ENCODE results near the gene MRPS18A. TPM values are rescaled to one million over a fixed set of nuclear protein-coding genes. Genes with fewer than 3 reads are reported as not detected.
A peak's percentile ranks its signal among the peaks of the same experiment; 100 is the strongest.
"Not testable (repeated sequence)": the region's sequence is repeated elsewhere in the genome, so short reads cannot be mapped to it uniquely, and the experiment has no call there.

Gene MRPS18A
- total RNA-seq, 1 experiment from 2014 or later: 54.1 TPM

GRCh38 chr6:43639984-43640800 lies 47.4 kb downstream of the MRPS18A start:
- no peak for DNase-seq (ENCODE audit: extremely low read depth, low read depth)

- no peak for DNase-seq (ENCODE audit: extremely low read depth, low read depth)
Observed at GRCh38 chr6:43636308-43636659, 51.3 kb downstream of the MRPS18A start.

GRCh38 chr6:43635387-43636307 lies 51.9 kb downstream of the MRPS18A start, which contains the start of gene MAD2L1BP:
MAD2L1BP (plus strand) TSS chr6:43635840; CDS start chr6:43635876, 36 bp downstream.
- peak; percentile 53 for DNase-seq (ENCODE audit: extremely low read depth, low read depth)

GRCh38 chr6:43634702-43635303 lies 52.8 kb downstream of the MRPS18A start:
- no peak for DNase-seq (ENCODE audit: extremely low read depth, low read depth)

GRCh38 chr6:43633002-43633401 lies 54.6 kb downstream of the MRPS18A start:
- DNase-seq (ENCODE audit: extremely low read depth, low read depth): not testable (repeated sequence)

GRCh38 chr6:43630980-43631619 lies 56.5 kb downstream of the MRPS18A start:
- no peak for DNase-seq (ENCODE audit: extremely low read depth, low read depth)

GRCh38 chr6:43629505-43630300 lies 57.9 kb downstream of the MRPS18A start:
- peak; percentile 95 for DNase-seq (ENCODE audit: extremely low read depth, low read depth)

GRCh38 chr6:43629104-43629504 lies 58.5 kb downstream of the MRPS18A start, which contains the start of gene GTPBP2:
GTPBP2 (minus strand) TSS chr6:43629264; CDS start chr6:43629162, 102 bp downstream.
- DNase-seq (ENCODE audit: extremely low read depth, low read depth): peak; percentile 97

GRCh38 chr6:43628393-43629103 lies 59.0 kb downstream of the MRPS18A start:
- DNase-seq (ENCODE audit: extremely low read depth, low read depth): no peak

- peak; percentile 95 for DNase-seq (ENCODE audit: extremely low read depth, low read depth)
Observed at GRCh38 chr6:43627008-43627825, 60.4 kb downstream of the MRPS18A start.

GRCh38 chr6:43625393-43625992 lies 62.1 kb downstream of the MRPS18A start:
- DNase-seq (ENCODE audit: extremely low read depth, low read depth): no peak

GRCh38 chr6:43624786-43625288 lies 62.8 kb downstream of the MRPS18A start:
- no peak for DNase-seq (ENCODE audit: extremely low read depth, low read depth)

GRCh38 chr6:43623880-43624785 lies 63.5 kb downstream of the MRPS18A start:
- no peak for DNase-seq (ENCODE audit: extremely low read depth, low read depth)

GRCh38 chr6:43622541-43622940 lies 65.0 kb downstream of the MRPS18A start:
- no peak for DNase-seq (ENCODE audit: extremely low read depth, low read depth)

- DNase-seq (ENCODE audit: extremely low read depth, low read depth): no peak
Observed at GRCh38 chr6:43621836-43622180, 65.8 kb downstream of the MRPS18A start.

All from NCI-H460 (cell line).